Measurements from ENCODE around the gene BTBD16.

DNA sequence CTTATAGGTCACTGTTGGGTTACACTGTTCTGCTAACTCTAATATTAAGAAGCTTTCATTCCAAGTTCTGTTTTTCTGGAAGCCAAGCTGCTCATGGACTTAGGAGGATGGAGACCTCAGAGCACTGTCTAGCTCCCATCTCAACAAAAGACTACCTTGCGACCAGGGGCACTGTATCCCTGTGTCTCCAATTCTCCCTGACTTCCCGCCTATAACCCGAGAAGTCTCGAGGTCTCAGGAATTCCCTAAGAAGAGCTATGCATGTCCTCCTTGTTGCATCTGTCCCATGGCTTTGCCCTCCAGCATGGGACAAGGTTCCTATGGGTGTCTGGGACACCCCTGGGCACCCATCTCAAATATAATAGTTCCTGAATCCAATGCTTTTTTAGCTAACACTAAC is 31.2 kb downstream of the BTBD16 start:
- TF ChIP-seq, protein P1, sequence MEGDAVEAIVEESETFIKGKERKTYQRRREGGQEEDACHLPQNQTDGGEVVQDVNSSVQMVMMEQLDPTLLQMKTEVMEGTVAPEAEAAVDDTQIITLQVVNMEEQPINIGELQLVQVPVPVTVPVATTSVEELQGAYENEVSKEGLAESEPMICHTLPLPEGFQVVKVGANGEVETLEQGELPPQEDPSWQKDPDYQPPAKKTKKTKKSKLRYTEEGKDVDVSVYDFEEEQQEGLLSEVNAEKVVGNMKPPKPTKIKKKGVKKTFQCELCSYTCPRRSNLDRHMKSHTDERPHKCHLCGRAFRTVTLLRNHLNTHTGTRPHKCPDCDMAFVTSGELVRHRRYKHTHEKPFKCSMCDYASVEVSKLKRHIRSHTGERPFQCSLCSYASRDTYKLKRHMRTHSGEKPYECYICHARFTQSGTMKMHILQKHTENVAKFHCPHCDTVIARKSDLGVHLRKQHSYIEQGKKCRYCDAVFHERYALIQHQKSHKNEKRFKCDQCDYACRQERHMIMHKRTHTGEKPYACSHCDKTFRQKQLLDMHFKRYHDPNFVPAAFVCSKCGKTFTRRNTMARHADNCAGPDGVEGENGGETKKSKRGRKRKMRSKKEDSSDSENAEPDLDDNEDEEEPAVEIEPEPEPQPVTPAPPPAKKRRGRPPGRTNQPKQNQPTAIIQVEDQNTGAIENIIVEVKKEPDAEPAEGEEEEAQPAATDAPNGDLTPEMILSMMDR (IDR thresholded peaks at IDR 0.05) = no peak
- TF ChIP-seq EZH2 (IDR thresholded peaks at IDR 0.05; ENCODE audit: borderline replicate concordance, insufficient read depth, low read depth, low read length, poor library complexity, severe bottlenecking) = no peak

Measured in B cell (primary cell).